PFSK-1 (cell line): ENCODE results near the gene ZEB1.

Experiments used
- FOXP2 ChIP-seq: optimal IDR thresholded peaks from 2 replicates; pipeline ENCODE3; 2011; ENCODE audit warnings: borderline replicate concordance, control low read depth, inconsistent platforms; ENCODE audit not compliant: insufficient read depth; ENCODE audit errors: extremely low read length, extremely low read depth
- POLR2AphosphoS5 ChIP-seq: IDR thresholded peaks from 2 replicates; pipeline ENCODE4 v1.6.1; 2012; ENCODE audit warnings: low read depth, mild to moderate bottlenecking, control low read depth, low read length, moderate library complexity
- REST ChIP-seq, 2 experiments: IDR thresholded peaks; 2 replicates each; pipeline versions ENCODE4 v1.6.1 to v1.8.0; 2011 to 2012; ENCODE audit warnings: low read depth in 2 of 2, low read length in 2 of 2, control low read depth in 1 of 2, inconsistent platforms in 1 of 2, mild to moderate bottlenecking in 1 of 2, moderate library complexity in 1 of 2; ENCODE audit not compliant: insufficient read depth in 1 of 2
- SIN3A ChIP-seq: IDR thresholded peaks from 2 replicates; pipeline ENCODE4 v1.6.1; 2012; ENCODE audit warnings: mild to moderate bottlenecking, low read length, moderate library complexity, borderline replicate concordance; ENCODE audit not compliant: insufficient read depth
- TAF1 ChIP-seq: IDR thresholded peaks from 2 replicates; pipeline ENCODE4 v1.6.1; 2012; ENCODE audit warnings: low read length, control low read depth, borderline replicate concordance; ENCODE audit not compliant: insufficient read depth

DNA sequence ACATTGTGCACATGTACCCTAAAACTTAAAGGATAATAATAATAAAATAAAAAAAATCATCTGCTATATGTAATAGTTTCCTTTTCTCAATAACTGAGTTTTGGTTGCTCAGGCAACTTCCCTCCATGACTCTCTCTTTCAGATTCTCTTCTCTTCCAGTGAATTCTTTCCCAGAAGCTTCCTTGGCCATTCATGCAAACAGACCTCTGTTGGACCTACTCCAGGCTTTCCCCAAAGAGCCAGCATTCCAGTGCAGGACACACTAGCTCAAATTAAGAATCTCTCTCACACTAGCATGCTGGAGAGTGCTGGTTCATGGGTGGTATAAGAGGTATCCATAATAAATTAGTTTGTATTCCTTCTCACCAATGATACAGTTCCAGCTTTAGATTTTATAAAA is 31.0 kb upstream of the ZEB1 start:
- no peak for TF ChIP-seq POLR2AphosphoS5
- no peak for TF ChIP-seq REST (IDR thresholded peaks at IDR 0.05; ENCODE audit: insufficient read depth in 1 of 2, low read depth in 2 of 2, low read length in 2 of 2)
- no peak for TF ChIP-seq FOXP2
- no peak for TF ChIP-seq TAF1
- no peak for TF ChIP-seq SIN3A
